Keratinocyte (primary cell): Measurements from ENCODE around the gene TPPP2. TPM values are rescaled to one million over a fixed set of nuclear protein-coding genes. Genes with fewer than 3 reads are reported as not detected.

Experiments used
- DNase-seq: peaks from one replicate; pipeline ENCODE4 v3.0.0-alpha.2; 2011; ENCODE audit warnings: low read depth, missing footprints, low spot score
- FAIRE-seq: peaks from 2 replicates; lab custom pipeline; 2011; peaks lifted over from hg19 to GRCh38; lab: Jason Lieb, UNC
- H2AFZ ChIP-seq: 2 replicates; pipeline ENCODE4 v1.6.0; 2012; ENCODE audit warnings: low read length, control low read depth, inconsistent platforms; ENCODE audit not compliant: control insufficient read depth
- H3K27ac ChIP-seq: 2 replicates; pipeline ENCODE4 v1.5.1; 2011; ENCODE audit warnings: low read length; ENCODE audit not compliant: control insufficient read depth, insufficient read depth
- H3K27me3 ChIP-seq: 3 replicates; pipeline ENCODE4 v1.6.0; 2011; ENCODE audit warnings: low read length; ENCODE audit not compliant: control insufficient read depth, insufficient read depth; ENCODE audit errors: extremely low read depth
- H3K36me3 ChIP-seq, 2 experiments: 2 replicates in 1 of 2; 3 replicates in 1 of 2; pipeline ENCODE4 v1.5.1; 2011; ENCODE audit warnings: low read length in 2 of 2, mild to moderate bottlenecking in 1 of 2; ENCODE audit not compliant: control insufficient read depth in 2 of 2, insufficient read depth in 2 of 2; ENCODE audit errors: extremely low read depth in 1 of 2
- H3K4me1 ChIP-seq: 3 replicates; pipeline ENCODE4 v1.5.1; 2011; ENCODE audit warnings: low read length; ENCODE audit not compliant: control insufficient read depth, insufficient read depth; ENCODE audit errors: extremely low read depth
- H3K4me2 ChIP-seq: 3 replicates; pipeline ENCODE4 v1.6.0; 2011; ENCODE audit warnings: low read depth, low read length; ENCODE audit not compliant: control insufficient read depth, insufficient read depth; ENCODE audit errors: extremely low read depth
- H3K4me3 ChIP-seq, 3 experiments: fragments of 200-600 bp in 1 of 3; sonication (generic) in 1 of 3; 2 replicates in 2 of 3; 3 replicates in 1 of 3; pipeline ENCODE4 v1.5.1; 2011 to 2016; ENCODE audit warnings: low read length in 3 of 3, mild to moderate bottlenecking in 3 of 3, control low read depth in 2 of 3, inconsistent platforms in 1 of 3, low read depth in 1 of 3, mixed read lengths in 1 of 3, mixed run types in 1 of 3, moderate library complexity in 1 of 3; ENCODE audit not compliant: control insufficient read depth in 2 of 3, insufficient read depth in 2 of 3; ENCODE audit errors: extremely low read depth in 1 of 3
- H3K79me2 ChIP-seq: 2 replicates; pipeline ENCODE4 v1.6.0; 2012; ENCODE audit warnings: low read length; ENCODE audit not compliant: control insufficient read depth, insufficient read depth
- H3K9ac ChIP-seq: 3 replicates; pipeline ENCODE4 v1.6.0; 2011; ENCODE audit warnings: low read length; ENCODE audit not compliant: control insufficient read depth, insufficient read depth; ENCODE audit errors: extremely low read depth
- H3K9me1 ChIP-seq: 3 replicates; pipeline ENCODE4 v1.6.0; 2011; ENCODE audit warnings: low read length; ENCODE audit not compliant: control insufficient read depth, insufficient read depth; ENCODE audit errors: extremely low read depth
- H3K9me3 ChIP-seq: 2 replicates; pipeline ENCODE4 v1.5.1; 2012; ENCODE audit warnings: low read depth, low read length; ENCODE audit not compliant: control insufficient read depth
- H4K20me1 ChIP-seq: 3 replicates; pipeline ENCODE4 v1.6.0; 2011; ENCODE audit warnings: low read length; ENCODE audit not compliant: control insufficient read depth, insufficient read depth; ENCODE audit errors: extremely low read depth
- EZH2 ChIP-seq: IDR thresholded peaks from one replicate; pipeline ENCODE4 v1.6.1; 2012; ENCODE audit warnings: inconsistent platforms, mild to moderate bottlenecking, low read length, moderate library complexity
- dilution Hi-C: fragments of 300-500 bp; cut with MboI; formaldehyde crosslinking; loops from one replicate; pipeline ENCODE4 v1.7.0; 2020; ENCODE audit warnings: low sequenced_read_pairs; ENCODE audit not compliant: extremely low pct_ligation_motif_present
- polyA plus RNA-seq, 5 experiments: library from polyadenylated mRNA; depleted of rRNA in 3 of 5; stranded (reverse) in 3 of 5; stranded (forward) in 1 of 5; unstranded in 1 of 5; fragments of >200 nt; gene quantifications; 1 replicate in 1 of 5; 2 replicates in 3 of 5; 3 replicates in 1 of 5; pipeline versions ENCODE4 v1.2.1 to v1.2.3, GENCODE V29; 2011 to 2012; ENCODE audit warnings: missing spikeins in 2 of 5, low read depth in 1 of 5, low replicate concordance in 1 of 5
- TF ChIP-seq, protein P1 (sequence below), 3 experiments: IDR thresholded peaks in 1 of 3; conservative IDR thresholded peaks in 1 of 3; optimal IDR thresholded peaks in 1 of 3; 2 replicates in 2 of 3; 3 replicates in 1 of 3; pipeline versions ENCODE3 to v1.5.1; 2011; ENCODE audit warnings: low read length in 3 of 3, mild to moderate bottlenecking in 3 of 3, moderate library complexity in 2 of 3, control low read depth in 1 of 3, inconsistent platforms in 1 of 3; ENCODE audit not compliant: insufficient read depth in 2 of 3; ENCODE audit errors: extremely low read depth in 1 of 3

Gene TPPP2
- polyA plus RNA-seq, 1 donor (not counting 4 experiments of a cell fraction or from before 2014, with no cell fraction given): not detected

- peaks cover 22 to 30% of the 10 kb centered on the region in 2 experiments for H3K36me3 ChIP-seq
- FAIRE-seq (no peak), DNase-seq (no peak)
- H3K27me3 ChIP-seq: no peaks in the 10 kb centered on the region
- no peaks in the 10 kb centered on the region for H3K9me1 ChIP-seq
- no peak overlapping the region for H2AFZ ChIP-seq
- peaks cover 17% of the 10 kb centered on the region for H3K4me1 ChIP-seq
- dilution Hi-C loops: no loop called here
- H3K4me3 ChIP-seq: no peak overlapping the region
- no peaks in the 10 kb centered on the region for H3K9me3 ChIP-seq
- no peak overlapping the region for H3K27ac ChIP-seq
- peaks cover 3% of the 10 kb centered on the region for H3K79me2 ChIP-seq
- no peak for TF ChIP-seq EZH2
- TF ChIP-seq, protein P1, sequence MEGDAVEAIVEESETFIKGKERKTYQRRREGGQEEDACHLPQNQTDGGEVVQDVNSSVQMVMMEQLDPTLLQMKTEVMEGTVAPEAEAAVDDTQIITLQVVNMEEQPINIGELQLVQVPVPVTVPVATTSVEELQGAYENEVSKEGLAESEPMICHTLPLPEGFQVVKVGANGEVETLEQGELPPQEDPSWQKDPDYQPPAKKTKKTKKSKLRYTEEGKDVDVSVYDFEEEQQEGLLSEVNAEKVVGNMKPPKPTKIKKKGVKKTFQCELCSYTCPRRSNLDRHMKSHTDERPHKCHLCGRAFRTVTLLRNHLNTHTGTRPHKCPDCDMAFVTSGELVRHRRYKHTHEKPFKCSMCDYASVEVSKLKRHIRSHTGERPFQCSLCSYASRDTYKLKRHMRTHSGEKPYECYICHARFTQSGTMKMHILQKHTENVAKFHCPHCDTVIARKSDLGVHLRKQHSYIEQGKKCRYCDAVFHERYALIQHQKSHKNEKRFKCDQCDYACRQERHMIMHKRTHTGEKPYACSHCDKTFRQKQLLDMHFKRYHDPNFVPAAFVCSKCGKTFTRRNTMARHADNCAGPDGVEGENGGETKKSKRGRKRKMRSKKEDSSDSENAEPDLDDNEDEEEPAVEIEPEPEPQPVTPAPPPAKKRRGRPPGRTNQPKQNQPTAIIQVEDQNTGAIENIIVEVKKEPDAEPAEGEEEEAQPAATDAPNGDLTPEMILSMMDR (optimal IDR thresholded peaks at IDR 0.05 in 1 of 3, IDR thresholded peaks at IDR 0.05 in 1 of 3, conservative IDR thresholded peaks at IDR 0.05 in 1 of 3; ENCODE audit: extremely low read depth in 1 of 3, insufficient read depth in 2 of 3, low read length in 3 of 3): no peak
- H3K4me2 ChIP-seq: no peak overlapping the region
- no peak overlapping the region for H3K9ac ChIP-seq
- H4K20me1 ChIP-seq: no peaks in the 10 kb centered on the region
Observed at GRCh38 chr14:20997115-20997514, 32.9 kb upstream of the TPPP2 start.

- H3K79me2 ChIP-seq: no peaks in the 10 kb centered on the region
- no peaks in the 10 kb centered on the region for H3K27me3 ChIP-seq
- H2AFZ ChIP-seq: no peak overlapping the region
- no peak overlapping the region for H3K4me3 ChIP-seq
- no peak for FAIRE-seq
- peaks cover 17% of the 10 kb centered on the region for H3K4me1 ChIP-seq
- H4K20me1 ChIP-seq: no peaks in the 10 kb centered on the region
- H3K9ac ChIP-seq: no peak overlapping the region
- no peak overlapping the region for H3K4me2 ChIP-seq
- dilution Hi-C loops: no loop called here
- no peaks in the 10 kb centered on the region for H3K9me1 ChIP-seq
- H3K27ac ChIP-seq: no peak overlapping the region
- H3K9me3 ChIP-seq: no peaks in the 10 kb centered on the region
- DNase-seq: no peak
- H3K36me3 ChIP-seq: peaks cover 19 to 27% of the 10 kb centered on the region in 2 experiments
- TF ChIP-seq EZH2: no peak
- TF ChIP-seq, protein P1 (optimal IDR thresholded peaks at IDR 0.05 in 1 of 3, IDR thresholded peaks at IDR 0.05 in 1 of 3, conservative IDR thresholded peaks at IDR 0.05 in 1 of 3; ENCODE audit: extremely low read depth in 1 of 3, insufficient read depth in 2 of 3, low read length in 3 of 3): no peak
Observed at GRCh38 chr14:20997564-20997963, 32.5 kb upstream of the TPPP2 start.
